ENCODE results near the gene VPREB1.

- no peak for TF ChIP-seq CTCF (IDR thresholded peaks at IDR 0.05; ENCODE audit: low read depth, low read length)
- no peak for TF ChIP-seq EZH2phosphoT487 (IDR thresholded peaks at IDR 0.05; ENCODE audit: low read depth)
Observed at GRCh38 chr22:22233081-22233480, 11.5 kb upstream of the VPREB1 start.

Measured in OCI-LY3 (cell line).